ENCODE data around the gene WRAP73.

The WRAP73 gene, protein sequence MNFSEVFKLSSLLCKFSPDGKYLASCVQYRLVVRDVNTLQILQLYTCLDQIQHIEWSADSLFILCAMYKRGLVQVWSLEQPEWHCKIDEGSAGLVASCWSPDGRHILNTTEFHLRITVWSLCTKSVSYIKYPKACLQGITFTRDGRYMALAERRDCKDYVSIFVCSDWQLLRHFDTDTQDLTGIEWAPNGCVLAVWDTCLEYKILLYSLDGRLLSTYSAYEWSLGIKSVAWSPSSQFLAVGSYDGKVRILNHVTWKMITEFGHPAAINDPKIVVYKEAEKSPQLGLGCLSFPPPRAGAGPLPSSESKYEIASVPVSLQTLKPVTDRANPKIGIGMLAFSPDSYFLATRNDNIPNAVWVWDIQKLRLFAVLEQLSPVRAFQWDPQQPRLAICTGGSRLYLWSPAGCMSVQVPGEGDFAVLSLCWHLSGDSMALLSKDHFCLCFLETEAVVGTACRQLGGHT

DNA sequence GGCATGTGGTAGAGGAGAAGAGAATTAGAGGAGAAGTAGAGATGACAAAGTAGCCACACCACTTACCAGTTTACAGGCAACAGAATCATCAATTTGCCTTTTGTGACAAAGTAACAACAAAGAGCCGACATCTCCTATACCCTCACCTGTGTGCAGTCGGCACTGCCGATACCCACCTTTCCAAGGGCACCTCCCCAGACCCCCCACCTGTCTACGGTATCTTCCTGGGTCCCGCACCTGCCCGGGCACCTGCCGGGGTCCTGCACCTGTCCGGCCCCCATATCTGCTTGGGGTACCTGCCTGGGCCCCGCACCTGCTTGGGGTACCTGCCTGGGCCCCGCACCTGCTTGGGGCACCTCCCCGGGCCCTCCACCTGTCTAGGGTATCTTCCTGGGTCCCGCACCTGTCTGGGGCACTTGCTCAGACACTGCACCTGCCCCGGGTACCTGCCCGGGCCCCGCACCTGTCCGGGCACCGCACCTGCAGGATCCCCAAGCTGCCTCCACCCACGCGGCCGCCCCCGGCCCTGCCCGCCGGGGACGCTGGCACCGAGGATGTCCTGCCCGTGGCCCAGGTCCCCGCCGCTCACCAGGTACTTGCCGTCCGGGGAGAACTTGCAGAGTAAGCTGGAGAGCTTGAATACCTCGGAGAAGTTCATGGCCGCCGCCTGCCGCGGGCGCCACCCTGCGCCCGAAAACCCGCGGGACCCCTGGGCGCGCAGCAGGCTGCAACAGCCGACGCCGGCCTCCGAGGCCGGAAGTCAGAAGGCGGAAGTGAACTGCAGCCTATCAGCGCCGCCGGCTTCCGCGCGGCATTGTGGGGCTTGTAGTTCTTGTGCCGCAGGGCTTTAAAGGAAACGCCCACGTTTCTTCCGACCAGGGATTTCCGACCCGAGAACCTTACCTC lies at the start of gene WRAP73:
Gene WRAP73 (minus strand): TSS at position 762 of the 906 bp plus-strand sequence. CDS start 104 bp downstream, at position 658.
- peak; percentile 87 for DNase-seq

- no peak for DNase-seq
Measured at GRCh38 chr1:3699596-3699995, 49.7 kb upstream of the WRAP73 start.

GRCh38 chr1:3698660-3699408 lies 48.9 kb upstream of the WRAP73 start:
- no peak for DNase-seq

DNA sequence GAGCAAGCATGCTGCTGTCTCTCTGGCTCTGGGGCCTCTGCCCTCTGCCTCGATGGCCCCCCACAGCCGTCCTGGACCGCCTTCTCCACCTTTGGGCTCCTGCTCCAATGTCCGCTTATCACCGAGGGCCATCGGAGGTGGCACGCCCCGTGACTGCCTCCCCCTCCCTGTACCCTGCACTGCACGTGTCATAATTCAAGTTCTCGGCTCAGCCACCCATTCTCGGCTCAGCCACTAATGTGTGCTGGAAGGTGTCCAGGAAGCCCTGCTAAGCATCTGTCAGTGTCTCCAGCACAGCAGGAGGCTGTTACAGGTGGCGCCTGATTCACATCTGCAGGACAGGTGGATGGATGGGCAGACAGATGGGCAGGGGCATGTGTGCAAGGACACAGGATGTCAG lies 47.9 kb upstream of the WRAP73 start:
- no peak for DNase-seq

- DNase-seq, result no peak
Measured at GRCh38 chr1:3697104-3697503, 47.2 kb upstream of the WRAP73 start.

- DNase-seq, result no peak
Measured at GRCh38 chr1:3696689-3697088, 46.8 kb upstream of the WRAP73 start.

DNA sequence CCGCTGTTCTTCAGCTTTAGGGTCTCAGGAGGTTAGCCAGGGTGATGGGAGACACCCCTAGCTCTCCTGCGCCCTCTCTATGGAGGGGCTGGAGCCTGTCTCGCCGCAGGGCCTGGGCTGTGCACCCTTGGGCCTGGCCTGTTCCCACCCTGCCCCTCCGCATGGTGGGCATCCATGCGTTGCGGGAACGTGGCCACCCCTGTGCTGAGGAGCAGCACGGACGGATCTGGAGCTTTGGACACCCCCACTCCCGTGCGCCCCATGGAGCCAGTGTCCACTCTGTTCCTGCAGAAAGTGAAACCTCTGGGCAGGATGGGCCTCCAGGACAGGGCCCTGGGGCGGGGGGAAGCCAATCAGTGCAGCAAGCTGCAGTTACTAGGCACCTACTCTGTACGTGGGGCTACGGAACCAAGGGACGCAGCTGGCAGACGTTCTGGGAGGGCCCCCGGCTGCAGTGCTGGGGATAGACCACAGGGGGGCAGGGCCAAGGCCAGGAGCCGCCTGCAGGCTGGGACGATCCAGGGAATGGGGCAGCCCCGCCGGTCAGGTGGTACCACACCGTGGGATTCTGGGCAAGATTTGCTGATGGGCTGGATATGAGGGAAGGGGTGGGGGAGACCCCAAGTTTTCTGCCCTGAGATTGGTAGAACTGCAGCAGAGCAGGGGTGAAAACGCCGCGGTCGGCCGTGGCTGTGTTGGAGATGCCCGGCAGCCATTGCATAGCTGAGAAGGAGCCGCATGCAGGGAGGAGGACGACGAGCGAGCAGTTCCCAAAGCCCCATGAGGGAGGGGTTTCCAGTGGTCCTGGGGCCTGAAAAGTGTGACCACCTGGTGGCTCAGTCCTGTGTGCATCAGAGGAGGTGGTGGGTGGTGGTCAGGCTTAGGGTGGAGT lies 45.7 kb upstream of the WRAP73 start:
- DNase-seq, result peak; percentile 42

DNA sequence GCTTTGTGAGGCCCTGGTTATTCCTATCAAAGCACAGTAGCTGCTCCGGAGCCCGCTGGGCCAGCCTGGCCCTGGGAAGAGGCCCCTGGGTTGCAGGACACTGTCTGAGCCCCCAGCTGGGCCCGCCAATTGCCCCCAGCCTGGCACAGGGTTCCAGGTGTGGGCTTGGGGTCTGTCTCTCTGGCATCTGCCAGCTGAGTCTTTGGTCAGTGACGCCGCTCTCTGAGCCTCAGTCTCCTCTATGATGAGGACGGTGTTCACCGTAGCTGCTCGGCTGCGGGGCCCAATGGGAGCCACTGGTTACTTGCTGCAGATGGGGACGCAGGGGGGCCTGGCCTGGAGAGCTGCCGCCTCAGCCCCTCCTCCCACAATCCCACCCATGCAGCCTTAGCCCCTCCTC lies 43.4 kb upstream of the WRAP73 start:
- DNase-seq, result no peak

DNA sequence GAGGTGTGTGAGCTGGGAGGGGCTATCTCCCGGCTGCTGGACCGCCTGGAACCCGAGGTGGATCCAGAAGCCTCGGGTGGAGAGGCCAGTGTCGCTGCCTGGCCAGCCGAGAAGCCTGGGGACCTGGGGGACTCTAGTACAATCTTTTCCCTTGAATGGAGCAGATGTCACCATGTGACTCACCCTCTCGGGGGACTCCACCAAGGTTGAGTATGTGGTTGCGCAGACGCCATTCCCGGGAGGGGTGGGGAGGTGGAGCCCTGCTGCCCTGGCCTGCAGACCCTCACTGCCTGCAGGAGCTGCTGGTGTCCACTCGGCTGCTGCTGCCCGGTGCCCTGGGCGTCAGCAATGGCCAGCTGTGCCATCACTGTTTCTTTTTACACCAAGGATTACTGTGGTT lies 42.7 kb upstream of the WRAP73 start:
- no peak for DNase-seq

GRCh38 chr1:3691421-3692204 lies 41.7 kb upstream of the WRAP73 start:
- no peak for DNase-seq

GRCh38 chr1:3690282-3691065 lies 40.6 kb upstream of the WRAP73 start:
- DNase-seq, result no peak

- DNase-seq, result no peak
Measured at GRCh38 chr1:3689138-3689750, 39.3 kb upstream of the WRAP73 start.

DNA sequence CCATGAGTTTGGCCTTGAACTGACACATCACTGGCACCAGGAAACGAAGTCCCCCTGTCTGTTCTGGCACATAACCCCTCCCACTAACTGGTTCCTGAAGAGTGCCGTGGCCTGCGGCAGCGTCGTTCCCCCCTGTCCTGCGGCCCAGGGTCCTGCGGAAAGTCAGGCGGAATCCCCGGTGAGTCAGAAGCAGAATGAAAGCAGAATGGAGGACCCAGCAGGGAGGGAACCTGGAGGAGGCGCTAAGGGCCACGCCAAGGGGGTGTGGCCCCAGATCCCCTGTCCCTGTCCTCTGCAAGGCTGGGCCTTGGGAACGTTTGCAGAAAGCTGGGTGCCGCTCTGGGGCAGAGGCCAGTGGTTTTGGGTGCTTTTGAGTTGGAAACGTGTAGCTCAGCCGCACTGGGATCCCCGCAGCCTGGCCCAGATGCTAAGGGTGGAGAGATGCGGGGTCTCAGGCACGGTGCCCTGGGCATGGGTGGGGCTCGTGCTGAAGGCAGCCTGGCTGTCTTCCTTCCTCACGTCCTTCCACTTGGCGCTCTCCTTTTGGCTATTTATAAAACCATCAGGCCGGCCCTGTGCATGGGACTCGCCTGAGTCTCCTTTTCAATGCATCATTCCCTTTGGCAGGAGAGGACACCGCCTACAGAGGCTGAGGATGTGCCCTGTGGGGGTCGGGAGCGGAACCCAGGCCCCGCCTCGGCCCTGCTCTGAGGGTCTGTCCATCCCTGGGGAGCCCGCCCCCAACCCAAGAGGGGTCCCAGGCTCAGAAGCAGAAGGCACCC lies 38.6 kb upstream of the WRAP73 start:
- no peak for DNase-seq

DNA sequence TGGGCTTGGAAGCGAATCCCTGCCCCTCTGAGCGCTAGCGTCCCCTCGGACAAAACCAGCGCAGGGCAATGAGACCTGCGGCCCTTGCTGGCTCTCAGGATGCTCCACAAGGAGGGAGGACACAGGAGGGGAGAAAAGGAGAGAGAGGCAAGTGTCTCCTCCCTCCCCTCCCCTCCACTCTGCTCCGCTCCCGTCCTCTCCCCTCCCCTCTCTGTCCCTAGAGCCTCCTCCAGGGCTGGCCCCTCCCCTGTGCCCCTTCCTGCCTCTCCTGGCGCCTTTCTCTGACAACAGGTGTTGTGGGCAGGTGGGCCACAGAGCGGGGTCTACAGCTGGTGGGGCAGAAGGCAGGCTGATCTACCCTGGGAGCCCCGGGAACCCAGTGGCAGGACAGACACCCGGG lies 37.6 kb upstream of the WRAP73 start:
- no peak for DNase-seq

- DNase-seq, result no peak
Measured at GRCh38 chr1:3685906-3686305, 36.0 kb upstream of the WRAP73 start.

- DNase-seq, result no peak
Measured at GRCh38 chr1:3685222-3685621, 35.3 kb upstream of the WRAP73 start.

- DNase-seq, result no peak
Measured at GRCh38 chr1:3683992-3684391, 34.1 kb upstream of the WRAP73 start.

DNA sequence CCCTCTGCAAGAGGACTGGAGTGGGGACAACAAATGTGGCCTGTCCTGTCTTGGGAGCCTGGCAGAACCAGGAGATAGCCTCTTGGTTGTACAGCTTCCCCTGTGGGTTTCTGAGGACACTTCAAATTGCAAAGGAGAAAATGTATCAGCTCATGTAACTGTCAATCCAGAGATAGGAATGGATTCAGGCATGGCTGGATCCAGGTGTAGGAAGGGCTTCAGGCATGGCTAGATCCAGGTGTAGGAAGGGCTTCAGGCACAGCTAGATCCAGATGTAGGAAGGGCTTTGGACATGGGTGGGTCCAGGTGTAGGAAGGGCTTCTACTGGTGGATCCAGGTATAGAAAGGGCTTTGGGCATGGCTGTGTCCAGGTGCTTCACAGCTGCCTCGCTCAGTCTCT lies 33.3 kb upstream of the WRAP73 start:
- no peak for DNase-seq

Data from stimulated activated CD4-positive, alpha-beta T cell treated with anti-CD3 and anti-CD28 coated beads, Interleukin-12 subunit alpha, Interleukin-12 subunit beta, amount 100 ng/mL, for 4 hours (primary cell).